ENCODE measurements around the gene DPP10. TPM values are rescaled to one million over a fixed set of nuclear protein-coding genes. Genes with fewer than 3 reads are reported as not detected.

DPP10 gene
- total and polyA plus RNA-seq, 10 of the 15 experiments (the other 5 are each of a cell fraction or from before 2014, with no cell fraction given) = not detected

- TF ChIP-seq CTCF (IDR thresholded peaks at IDR 0.05 in 2 of 3, conservative IDR thresholded peaks at IDR 0.05 in 1 of 3; ENCODE audit: control insufficient read depth in 2 of 3, extremely low read depth in 1 of 3, insufficient read depth in 1 of 3, low read depth in 3 of 3, low read length in 3 of 3) (no peak), NRF1 (conservative IDR thresholded peaks at IDR 0.05; ENCODE audit: low read depth, low read length) (no peak), REST (IDR thresholded peaks at IDR 0.05; ENCODE audit: low read depth, low read length) (no peak), EP300 (IDR thresholded peaks at IDR 0.05; ENCODE audit: borderline replicate concordance in 1 of 2, control insufficient read depth in 1 of 2, low read depth in 2 of 2, low read length in 2 of 2) (no peak)
Measured at GRCh38 chr2:115094441-115094840, 652.0 kb downstream of the DPP10 start (continued).

GRCh38 chr2:115105966-115106365 lies 663.5 kb downstream of the DPP10 start:
- Histone ChIP-seq H3K36me3 (ENCODE audit: control insufficient read depth in 2 of 2, insufficient read depth in 2 of 2, low read length in 1 of 2) (no peaks in the 10 kb centered on the region), H3K4me3 (no peak overlapping the region), H3K79me2 (ENCODE audit: control insufficient read depth, insufficient read depth, low read length) (no peaks in the 10 kb centered on the region), H3K27ac (ENCODE audit: control insufficient read depth, insufficient read depth) (no peak overlapping the region), H3K9me3 (replicated peaks; ENCODE audit: control insufficient read depth, insufficient read depth, low read length) (no peaks in the 10 kb centered on the region), H3K4me2 (ENCODE audit: control insufficient read depth, insufficient read depth) (no peak overlapping the region), H3K4me1 (ENCODE audit: control insufficient read depth, insufficient read depth, low read length) (no peaks in the 10 kb centered on the region), H3K9ac (ENCODE audit: control insufficient read depth, insufficient read depth, low read length) (no peak overlapping the region), H3K27me3 (replicated peaks in 1 of 2; ENCODE audit: control insufficient read depth in 2 of 2, insufficient read depth in 2 of 2, low read length in 1 of 2) (no peaks in the 10 kb centered on the region), H4K20me1 (ENCODE audit: control insufficient read depth, insufficient read depth) (no peaks in the 10 kb centered on the region), H2AFZ (ENCODE audit: control insufficient read depth, low read depth, low read length) (no peak overlapping the region)
- no peak for FAIRE-seq
- POLR2A ChIA-PET = no interaction called here
- SMC1A ChIA-PET (ENCODE audit: uncharacterized antibody, unreplicated experiment) = no interaction called here
- in situ Hi-C loops (cut with MboI) = no loop called here
- RAD21 ChIA-PET (ENCODE audit: unreplicated experiment) = no interaction called here
- BruUV-seq (replicated peaks) = no TSS peak
- DNase-seq (ENCODE audit: low read depth, low spot score) = no peak
- CTCF ChIA-PET = no interaction called here
- no peak for TF ChIP-seq HDAC6 (IDR thresholded peaks at IDR 0.05; ENCODE audit: unreplicated experiment)
- no peak for TF ChIP-seq ZBTB11 (CRISPR knock-in tag; IDR thresholded peaks at IDR 0.05)
- no peak for TF ChIP-seq KLF5 (IDR thresholded peaks at IDR 0.05; ENCODE audit: partially characterized antibody)
- intact Hi-C loops (cut with micrococcal nuclease; ENCODE audit: unreplicated experiment) = no loop called here
- no peak for ATAC-seq

All from GM12878 (cell line).